Medulla oblongata (tissue), 1 donor: Measurements from ENCODE around the gene OR3A2.
"Not testable (repeated sequence)": the region's sequence is repeated elsewhere in the genome, so short reads cannot be mapped to it uniquely, and the experiment has no call there.

Experiments
- DNase-seq: peaks from one replicate; pipeline ENCODE4 v3.0.0-alpha.2; 2015; ENCODE audit errors: extremely low spot score

Gene OR3A2

DNA sequence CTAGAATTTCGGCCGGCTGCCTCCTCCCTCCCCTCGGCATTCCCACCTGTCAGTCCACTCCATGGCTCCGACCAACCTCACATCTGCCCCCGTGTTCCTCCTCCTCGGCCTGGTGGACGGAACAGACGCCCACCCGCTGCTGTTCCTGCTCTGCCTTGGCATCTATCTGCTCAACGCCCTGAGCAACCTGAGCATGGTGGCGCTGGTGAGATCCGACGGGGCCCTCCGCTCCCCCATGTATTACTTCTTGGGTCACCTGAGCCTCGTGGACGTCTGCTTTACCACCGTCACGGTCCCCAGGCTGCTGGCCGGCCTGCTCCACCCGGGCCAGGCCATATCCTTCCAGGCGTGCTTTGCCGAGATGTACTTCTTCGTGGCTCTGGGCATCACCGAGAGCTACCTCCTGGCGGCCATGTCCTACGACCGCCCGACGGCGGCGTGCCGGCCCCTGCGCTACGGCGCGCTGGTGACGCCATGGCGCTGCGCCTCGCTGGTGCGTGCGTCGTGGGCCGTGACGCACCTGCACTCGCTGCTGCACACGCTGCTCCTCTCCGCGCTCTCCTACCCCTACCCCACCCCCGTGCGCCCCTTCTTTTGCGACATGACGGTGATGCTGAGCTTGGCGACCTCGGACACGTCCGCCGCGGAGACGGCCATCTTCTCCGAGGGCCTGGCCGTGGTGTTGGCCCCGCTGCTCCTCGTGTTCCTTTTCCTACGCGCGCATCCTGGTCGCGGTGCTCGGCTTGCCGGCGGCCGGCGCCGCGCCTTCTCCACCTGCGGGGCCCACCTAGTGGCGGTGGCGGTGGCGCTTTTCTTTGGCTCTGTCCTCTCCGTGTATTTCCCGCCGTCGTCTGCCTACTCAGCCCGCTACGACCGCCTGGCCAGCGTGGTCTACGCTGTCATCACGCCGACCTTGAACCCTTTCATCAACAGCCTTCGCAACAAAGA lies at the start of gene OR3A2:
Gene OR3A2 (minus strand): TSS at position 440 of the 948 bp plus-strand sequence.
- no peak for DNase-seq

DNA sequence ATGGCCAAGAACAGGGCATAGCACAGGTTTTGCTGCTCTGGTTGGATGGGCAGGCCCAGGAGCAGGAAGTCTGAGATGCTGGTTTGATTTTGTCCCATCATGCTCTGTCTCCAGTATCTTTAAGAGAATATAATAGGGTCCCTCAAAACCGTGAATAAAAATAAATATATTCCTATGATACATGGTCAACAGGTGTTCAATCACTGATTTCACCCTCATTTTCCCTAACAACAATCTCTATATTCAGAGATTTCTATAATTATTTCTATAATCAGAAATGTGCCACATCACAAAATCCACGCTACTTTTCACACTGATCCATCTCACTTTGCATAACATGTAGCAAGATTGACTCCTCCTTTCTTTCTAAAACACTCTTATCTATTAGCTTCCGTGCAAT lies 47.6 kb upstream of the OR3A2 start, which contains the start of gene OR1E2:
Gene OR1E2 (minus strand): TSS at position 101 of the 400 bp plus-strand sequence. CDS start 0 bp downstream, at position 101.
- no peak for DNase-seq

DNA sequence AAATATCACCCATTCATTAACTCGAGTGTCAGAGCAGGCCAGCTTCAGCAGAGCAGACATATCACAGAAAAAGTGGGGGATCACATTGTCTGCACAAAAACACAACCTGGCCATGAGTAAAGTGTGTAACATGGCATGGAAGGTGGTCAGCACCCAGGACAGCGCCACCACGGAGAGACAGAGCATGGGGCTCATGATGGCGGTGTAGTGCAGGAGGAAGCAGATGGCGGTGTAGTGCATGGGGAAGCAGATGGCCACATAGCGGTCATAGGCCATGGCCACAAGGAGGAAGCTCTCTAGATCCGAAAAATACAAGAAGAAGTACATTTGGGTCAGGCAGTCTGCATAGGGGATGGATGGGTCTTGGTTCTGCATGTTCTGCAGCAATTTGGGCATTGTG lies 47.1 kb upstream of the OR3A2 start:
- peak; percentile 24 for DNase-seq

DNA sequence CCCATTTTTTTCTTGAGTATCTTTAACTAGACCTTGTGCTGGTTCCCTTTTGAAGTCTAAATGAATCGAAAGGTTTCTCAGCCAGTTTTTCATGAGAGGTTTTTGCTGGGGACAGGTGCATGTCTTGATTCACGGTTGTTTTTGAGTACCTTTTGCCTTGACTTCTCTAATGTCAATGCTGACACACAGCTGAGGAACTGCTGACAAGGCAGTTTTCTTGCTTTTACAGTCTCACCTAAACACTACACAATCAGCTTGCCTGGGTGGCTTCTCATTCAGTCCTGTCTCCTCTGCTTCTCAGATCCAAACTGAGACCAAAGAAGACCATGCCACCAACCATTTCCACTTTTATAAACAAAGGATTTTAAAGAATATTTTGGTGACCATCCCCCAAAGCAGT lies 32.1 kb upstream of the OR3A2 start:
- no peak for DNase-seq

DNA sequence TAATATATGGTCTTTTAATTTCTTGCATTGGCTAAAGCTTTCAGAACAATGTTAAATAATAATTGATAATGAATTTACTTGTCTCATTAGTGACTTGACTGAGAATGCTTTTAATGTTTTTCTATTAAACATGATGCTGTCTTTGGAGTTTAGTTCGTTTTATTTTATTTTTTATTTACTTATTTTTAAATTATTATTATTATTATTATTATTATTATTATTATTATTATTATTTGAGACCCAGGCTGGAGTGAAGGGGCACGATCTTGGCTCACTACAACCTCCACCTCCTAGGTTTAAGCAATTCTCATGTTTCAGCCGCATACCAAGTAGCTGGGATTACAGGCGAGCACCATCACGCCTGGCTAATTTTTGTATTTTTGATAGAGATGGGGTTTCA lies 29.5 kb upstream of the OR3A2 start:
- DNase-seq, result no peak

DNA sequence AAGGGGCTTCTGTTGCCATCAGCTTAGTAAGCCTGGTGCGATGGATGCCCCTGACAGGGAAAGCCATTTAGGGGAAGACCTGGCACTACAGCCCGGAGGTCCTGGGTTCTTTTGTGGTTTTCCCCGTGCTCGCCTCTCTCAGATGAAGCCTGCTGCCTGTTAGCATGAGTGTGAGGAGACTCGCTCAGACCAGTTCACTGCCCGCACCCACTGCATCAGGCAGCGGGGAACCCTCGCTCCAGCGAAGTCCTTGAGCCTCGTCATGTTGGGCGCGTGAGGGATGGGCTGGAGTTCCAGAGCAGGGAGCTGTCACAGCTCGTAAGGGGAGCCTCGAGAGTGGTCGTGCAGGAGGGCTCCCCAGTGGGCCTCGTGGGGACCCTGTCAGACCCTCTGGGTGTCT lies 26.1 kb upstream of the OR3A2 start:
- not testable (repeated sequence) for DNase-seq

DNA sequence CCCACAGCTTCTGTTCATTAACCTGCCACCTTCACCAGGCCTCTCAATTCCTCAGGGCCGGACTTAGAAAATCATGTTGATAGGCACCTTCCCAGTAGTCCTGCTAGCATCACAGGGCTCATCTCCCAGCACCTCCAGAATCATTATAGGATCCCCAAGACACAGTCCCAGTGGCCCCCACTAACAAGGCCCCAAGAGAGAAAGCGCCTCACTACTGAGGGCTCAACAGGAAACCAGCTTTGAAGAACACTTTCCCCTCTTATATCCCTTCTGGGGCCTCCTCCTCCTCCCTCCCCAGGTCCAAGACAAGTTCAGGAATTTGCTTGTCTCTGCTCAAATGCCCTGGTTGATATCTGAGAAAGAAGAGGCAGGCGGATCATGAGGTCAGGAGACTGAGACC lies 25.0 kb upstream of the OR3A2 start, which contains the start of gene OR3A3:
Gene OR3A3 (plus strand): TSS at position 301 of the 400 bp plus-strand sequence.
- DNase-seq, result no peak

DNA sequence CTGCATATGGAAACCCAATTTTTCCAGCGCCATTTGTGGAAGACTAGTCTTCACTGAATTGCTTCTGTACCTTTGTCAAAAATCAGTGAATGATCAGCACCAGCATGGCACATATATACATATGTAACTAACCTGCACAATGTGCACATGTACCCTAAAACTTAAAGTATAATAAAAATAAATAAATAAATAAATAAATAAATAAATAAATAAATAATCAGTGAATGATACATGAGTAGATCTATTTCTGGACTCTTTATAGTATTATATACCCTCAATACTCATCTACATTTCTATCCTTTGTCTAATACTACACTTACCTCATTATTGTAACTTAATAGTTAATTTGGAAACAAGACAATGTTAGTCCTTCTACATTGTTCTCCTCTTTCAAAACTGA lies 17.7 kb upstream of the OR3A2 start:
- DNase-seq, result not testable (repeated sequence)

DNA sequence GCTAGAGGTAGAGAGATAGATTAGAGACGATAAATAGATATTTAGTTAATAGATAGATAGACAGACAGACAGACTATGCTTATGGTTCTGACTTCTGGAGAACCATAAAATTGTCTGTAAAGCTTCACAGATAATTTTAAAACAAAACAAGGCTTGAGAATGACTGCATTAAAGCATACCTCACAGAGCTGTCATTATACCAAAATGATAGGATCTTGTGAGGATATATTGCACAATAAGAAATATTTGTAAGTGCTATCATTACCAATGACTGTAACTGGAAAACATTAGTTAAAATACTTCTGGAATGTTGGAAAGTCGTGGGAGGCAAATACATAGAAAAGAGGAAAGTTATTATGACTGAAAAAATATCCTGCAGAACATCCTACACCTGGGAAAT lies 15.7 kb upstream of the OR3A2 start:
- no peak for DNase-seq

DNA sequence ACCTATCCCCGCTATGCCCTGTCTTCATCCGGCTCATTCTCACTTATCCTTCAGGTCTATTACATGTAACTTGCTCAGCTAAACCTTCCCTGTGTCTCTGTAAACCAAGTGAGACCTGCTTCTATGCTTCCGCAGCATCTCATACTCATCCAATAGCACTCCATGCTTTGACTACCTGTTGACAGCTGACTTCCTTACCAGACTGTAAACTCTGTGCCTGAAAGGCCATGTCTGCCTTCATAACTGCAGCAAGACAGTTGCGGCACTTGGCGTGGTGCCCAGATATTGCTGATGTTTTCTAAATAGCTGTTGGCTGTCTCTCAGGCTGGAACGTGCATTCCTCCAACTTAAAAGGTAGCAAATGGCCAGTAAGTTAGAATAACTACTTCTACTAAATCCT lies 13.9 kb upstream of the OR3A2 start:
- no peak for DNase-seq

DNA sequence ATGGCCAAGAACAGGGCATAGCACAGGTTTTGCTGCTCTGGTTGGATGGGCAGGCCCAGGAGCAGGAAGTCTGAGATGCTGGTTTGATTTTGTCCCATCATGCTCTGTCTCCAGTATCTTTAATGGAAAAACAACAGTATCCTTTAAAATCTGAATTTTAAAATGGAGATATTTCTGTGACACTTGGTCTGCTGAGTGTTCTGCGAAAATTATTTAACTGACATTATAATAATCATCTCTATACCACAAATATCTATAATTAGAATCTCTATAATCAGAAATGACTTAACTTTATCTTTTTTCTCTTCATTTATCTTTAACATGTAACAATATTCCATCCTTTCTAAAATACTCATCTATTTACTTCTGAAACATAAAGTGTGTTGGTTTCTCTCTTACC lies 12.2 kb upstream of the OR3A2 start, which contains the start of gene OR1E1:
Gene OR1E1 (minus strand): TSS at position 101 of the 400 bp plus-strand sequence. CDS start 0 bp downstream, at position 101.
- DNase-seq, result no peak

DNA sequence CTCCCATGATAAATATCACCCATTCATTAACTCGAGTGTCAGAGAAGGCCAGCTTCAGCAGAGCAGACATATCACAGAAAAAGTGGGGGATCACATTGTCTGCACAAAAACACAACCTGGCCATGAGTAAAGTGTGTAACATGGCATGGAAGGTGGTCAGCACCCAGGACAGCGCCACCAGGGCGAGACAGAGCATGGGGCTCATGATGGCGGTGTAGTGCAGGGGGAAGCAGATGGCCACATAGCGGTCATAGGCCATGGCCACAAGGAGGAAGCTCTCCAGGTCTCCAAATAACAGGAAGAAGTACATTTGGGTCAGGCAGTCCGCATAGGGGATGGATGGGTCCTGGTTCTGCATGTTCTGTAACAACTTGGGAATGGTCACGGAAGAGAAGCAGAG lies 11.7 kb upstream of the OR3A2 start:
- DNase-seq, result not testable (repeated sequence)

DNA sequence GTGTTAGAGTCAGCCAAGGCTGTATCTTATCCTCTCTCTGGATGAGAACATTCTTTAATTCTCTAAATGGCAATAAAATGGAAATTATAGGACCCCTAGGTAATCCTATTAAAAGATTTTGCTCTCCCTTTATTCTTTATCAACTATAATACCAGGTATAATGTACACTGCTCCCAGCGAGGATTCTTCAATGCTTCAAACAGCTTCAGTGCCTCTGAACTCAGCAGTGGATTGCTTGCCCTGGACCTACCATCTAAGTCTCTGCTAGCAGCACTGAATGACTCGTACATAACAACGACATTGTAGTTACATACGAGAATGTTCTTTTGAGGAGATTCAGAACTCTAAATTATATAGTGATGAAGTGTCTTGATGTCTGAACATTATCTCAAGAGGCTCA lies 3.7 kb upstream of the OR3A2 start:
- no peak for DNase-seq

DNA sequence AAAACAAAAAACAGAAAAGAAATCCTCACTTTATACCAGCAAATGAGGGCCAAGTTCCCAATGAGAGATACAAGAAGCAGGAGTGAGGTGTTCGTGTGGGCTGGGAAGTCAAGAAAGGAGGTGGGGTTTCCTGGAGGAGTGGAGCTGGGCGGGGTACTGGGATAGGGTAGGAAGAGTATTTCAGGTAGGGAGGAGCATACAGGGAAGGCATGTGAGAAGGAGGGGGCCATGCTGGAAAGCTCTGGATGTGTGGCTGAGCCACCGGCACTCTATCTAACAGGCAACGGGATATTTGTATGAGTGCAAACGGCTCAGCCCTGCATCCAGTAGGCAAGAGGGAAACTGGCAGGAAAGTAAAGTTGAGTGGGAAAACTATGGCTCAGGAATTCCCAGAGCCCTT lies 4.2 kb downstream of the OR3A2 start:
- DNase-seq, result no peak

DNA sequence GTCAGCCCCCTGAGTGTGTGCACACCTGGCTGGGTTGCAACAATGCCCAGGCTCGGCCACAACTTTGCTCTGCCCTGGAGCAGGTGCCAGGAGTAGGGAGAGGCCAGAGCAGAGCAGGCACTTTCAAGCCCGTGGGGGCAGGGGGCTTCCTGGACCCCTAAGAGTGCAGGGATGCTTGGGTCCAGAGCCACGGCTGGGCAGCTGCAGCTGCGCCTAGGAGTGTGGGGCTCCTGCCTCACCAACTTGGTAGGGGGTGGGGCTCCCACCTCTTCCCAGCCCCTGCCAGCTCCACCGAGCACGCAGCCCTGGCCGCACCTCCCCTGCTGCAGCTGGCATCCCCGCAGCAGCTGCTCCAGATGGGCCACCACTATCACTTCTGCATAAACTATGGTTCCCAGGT lies 7.8 kb downstream of the OR3A2 start:
- no peak for DNase-seq

DNA sequence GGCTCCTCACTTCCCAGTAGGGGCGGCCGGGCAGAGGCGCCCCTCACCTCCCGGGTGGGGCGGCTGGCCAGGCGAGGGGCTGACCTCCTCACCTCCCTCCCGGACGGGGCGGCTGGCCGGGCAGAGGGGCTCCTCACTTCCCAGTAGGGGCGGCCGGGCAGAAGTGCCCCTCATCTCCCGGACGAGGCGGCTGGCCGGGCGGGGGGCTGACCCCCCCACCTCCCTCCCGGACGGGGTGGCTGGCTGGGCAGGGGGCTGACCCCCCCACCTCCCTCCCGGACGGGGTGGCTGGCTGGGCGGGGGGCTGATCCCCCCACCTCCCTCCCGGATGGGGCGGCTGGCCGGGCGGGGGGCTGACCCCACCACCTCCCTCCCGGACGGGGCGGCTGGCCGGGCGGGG lies 14.9 kb downstream of the OR3A2 start:
- not testable (repeated sequence) for DNase-seq

DNA sequence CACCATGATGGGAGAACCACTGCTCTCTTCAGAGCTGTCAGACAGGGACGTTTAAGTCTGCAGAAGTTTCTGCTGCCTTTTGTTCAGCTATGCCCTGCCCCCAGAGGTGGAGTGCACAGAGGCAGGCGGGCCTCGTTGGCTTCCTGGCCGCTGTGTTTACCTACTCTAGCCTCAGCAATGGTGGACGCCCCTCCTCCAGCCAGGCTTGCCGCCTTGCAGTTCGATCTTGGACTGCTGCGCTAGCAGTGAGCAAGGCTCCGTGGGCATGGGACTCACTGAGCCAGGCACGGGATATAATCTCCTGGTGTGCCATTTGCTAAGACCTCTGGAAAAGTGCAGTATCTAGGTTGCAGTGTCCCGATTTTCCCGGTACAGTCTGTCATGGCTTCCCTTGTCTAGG lies 43.3 kb downstream of the OR3A2 start:
- not testable (repeated sequence) for DNase-seq

DNA sequence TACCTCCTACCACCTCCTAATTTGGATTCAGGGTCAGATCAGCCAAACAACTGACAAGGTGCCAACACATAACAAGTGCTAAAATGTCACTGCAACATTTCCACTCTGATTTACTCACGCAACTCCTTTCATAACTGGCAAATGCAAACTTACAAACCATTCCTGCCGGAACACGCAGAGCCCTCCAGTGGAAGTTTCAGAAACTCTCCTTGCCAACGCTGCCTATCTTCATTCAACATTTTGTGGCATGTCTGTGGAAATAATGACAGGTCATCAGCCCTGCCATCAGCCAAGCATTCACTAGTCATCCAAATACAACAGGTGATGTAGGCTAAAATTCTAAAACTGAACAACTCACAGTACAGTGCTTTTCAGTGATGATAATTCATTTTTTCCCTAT lies 50.2 kb downstream of the OR3A2 start:
- no peak for DNase-seq

DNA sequence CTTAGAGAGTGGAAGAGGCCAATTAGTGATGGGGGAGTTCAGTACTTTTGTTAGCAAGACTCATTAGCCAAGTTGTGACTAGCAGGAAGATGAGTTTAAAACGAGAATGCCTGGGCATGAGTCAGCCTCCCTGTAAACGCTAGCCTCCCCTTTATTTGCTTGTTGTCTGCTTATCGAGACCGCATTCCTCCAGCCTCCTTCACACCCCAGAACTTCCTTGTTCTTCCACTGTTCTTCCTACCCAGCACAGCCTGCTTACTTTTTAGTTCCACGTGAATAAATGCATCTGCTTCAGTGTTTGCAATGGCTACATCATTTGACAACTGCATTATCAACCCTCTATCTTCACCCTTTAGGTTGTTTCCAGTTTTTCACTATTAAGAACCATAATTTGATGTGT lies 67.8 kb downstream of the OR3A2 start:
- DNase-seq, result no peak

DNA sequence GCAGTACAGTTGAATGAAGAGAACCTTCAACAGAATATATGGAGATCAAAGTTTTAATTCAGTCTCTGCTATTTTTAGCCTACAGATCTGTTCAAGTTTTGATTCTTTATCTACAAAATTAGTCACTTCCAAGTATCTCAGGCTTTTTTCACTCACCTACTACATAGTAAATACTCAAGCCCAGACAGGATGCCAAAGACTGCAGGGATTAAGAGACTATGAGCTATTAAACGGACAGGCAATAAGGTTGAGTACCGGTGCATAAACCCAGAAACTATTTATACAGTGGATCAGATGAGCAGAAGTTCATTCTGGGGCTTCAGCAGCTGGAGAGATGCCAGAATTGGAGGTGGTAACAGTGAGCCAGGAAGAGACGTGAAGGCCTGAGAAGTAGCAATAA lies 69.3 kb downstream of the OR3A2 start:
- DNase-seq, result no peak

DNA sequence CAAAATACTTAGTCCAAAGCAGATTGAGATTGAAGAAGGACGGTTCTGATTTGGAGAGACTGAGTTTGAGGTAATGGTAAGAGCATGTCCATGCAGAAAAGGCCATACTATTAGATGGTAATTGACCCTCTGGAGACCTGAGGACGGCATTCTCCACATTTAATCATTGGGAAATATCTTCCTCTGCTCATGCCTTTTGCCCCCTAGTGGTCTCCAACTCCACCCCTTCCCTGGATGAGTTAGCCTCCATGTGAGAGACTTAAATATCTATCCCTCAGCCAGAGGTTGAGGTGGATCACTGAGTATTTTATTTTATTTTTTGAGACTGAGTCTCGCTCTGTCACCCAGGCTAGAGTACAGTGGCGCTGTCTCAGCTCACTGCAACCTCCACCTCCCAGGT lies 77.5 kb downstream of the OR3A2 start:
- DNase-seq, result no peak

DNA sequence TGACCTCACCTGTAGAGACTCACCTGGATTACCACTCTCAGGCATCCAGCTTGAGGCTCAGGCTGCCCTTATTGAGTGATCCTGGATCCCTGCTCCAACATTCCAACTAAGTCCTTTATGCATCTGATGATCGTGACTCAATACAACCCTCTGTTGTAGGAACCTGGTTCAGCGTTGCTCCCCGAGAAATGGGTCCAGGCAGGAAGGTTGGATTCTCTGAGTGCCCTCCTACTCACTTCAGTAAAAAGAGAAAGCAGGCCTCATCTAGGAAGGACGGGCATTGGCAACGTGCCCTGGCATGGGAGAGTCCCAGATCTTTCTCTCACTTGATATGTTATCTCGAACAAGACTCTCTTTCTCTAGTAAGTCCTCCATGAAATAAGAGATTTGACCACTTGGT lies 87.8 kb downstream of the OR3A2 start, which contains the start of gene OR3A1:
Gene OR3A1 (minus strand): TSS at position 101 of the 400 bp plus-strand sequence. CDS start 5,778 bp downstream, outside the sequence.
- no peak for DNase-seq

DNA sequence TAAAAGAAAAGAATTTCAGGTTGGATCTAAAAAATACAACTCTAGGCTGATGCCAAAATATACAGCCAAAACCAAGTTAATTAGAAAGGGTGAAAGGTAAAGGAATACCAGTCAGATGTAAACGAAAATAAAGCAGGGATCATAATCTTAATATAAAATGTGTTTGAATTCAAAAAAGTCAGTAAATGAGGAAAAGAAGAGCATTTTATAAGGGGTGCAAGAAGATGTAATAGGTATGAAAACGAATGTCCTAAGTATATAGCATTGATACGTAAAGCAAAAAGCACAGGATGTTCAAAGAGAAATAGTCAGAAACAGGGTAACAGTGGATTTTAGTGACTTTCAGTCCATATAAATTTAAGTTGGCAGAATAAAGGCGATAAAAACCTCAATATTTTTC lies 90.5 kb downstream of the OR3A2 start:
- DNase-seq, result no peak
